ENCODE measurements around the gene RANBP1.

The RANBP1 gene

DNA sequence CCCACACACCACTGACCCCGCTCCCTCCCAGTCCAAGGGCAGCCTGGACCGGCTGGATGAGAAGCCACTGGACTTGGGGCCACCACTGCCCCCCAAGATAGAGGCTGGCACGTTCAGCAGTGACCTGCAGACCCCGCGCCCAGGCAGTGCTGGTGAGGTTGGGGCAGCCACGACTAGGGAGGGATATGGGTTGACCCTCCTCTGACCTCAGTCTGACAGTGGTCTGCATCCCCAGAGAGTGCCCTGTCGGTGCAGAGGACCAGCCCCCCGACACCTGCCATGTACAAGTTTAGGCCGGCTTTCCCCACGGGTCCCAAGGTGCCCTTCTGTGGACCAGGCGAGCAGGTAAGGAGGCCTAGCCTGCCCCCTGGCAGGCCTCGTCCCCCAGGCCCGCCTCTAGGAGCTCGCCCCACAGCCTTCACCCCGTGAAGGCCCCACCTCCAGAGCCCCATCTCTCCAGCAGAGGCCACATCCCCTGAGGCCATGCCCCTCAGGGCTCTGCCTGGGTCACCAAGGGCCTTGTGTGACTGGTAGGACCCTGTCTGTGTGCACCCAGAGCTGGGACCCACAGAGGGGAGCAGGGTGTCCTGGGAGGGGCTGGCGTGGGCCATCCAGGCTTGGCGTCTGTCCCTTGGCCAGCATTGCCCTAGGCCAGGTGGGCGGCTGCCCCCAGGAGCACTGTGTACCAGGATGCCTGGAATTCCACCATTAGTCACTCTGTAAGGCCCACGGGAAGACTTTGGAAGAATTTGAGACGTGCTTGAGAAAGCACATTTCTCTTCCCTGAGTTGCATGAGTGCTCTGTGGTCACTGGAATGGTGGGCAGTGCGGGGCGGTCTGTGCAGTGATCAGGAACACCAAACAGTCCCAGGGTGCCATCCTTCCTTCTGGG, 25.5 kb downstream of the RANBP1 start:
- no peak for TF ChIP-seq CTCF (IDR thresholded peaks at IDR 0.05; ENCODE audit: borderline replicate concordance, control extremely low read depth, extremely low read depth, insufficient read depth, missing control alignments)
- no peak for DNase-seq (ENCODE audit: low spot score)
- in situ Hi-C loops (cut with MboI; ENCODE audit: low sequenced_read_pairs, unreplicated experiment), result no loop called here

GRCh38 chr22:20142711-20143621, 27.1 kb downstream of the RANBP1 start:
- in situ Hi-C loops (cut with MboI; ENCODE audit: low sequenced_read_pairs, unreplicated experiment), result no loop called here
- DNase-seq (ENCODE audit: low spot score), result no peak
- no peak for TF ChIP-seq CTCF (IDR thresholded peaks at IDR 0.05; ENCODE audit: borderline replicate concordance, control extremely low read depth, extremely low read depth, insufficient read depth, missing control alignments)

DNA sequence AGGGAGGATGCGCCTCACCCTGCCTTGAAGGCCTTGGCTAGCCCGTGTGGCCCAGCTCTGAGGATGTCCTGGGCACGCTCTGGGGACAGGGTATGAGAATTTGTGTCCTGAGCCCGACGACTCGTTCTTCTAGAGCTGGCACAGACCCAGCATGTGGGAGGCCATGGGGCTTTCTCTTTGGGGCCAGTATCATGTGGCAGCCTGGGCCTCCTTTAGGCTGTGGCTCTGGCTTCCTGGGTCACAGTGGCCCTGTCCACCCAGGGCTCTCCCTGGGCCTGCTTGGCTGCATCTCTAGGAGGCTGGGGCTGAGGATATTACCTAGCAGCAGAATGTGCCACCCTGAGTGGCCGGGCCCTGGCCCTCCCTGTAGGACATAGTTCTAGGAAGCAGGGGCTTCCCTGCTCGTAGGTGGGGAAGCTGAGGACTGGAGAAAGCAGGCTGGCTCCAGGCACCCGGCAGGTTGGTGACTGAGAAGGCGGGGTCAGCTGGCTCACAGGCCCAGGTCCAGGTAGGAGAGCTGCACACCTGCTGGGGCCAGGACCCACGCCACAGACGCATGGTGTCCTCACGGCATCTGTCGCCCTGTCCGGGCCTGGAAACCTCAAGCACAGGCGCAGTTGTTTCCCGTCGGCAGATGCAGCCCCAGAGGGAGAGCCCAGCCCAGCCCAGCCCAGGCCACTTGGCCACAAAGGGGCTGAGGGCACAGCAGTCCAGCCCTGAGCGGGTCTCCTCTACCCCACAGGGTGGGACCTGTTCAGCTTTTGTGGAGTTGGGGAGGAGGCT, 28.2 kb downstream of the RANBP1 start:
- in situ Hi-C loops (cut with MboI; ENCODE audit: low sequenced_read_pairs, unreplicated experiment), result no loop called here
- no peak for TF ChIP-seq CTCF (IDR thresholded peaks at IDR 0.05; ENCODE audit: borderline replicate concordance, control extremely low read depth, extremely low read depth, insufficient read depth, missing control alignments)
- DNase-seq (ENCODE audit: low spot score), result no peak

DNA sequence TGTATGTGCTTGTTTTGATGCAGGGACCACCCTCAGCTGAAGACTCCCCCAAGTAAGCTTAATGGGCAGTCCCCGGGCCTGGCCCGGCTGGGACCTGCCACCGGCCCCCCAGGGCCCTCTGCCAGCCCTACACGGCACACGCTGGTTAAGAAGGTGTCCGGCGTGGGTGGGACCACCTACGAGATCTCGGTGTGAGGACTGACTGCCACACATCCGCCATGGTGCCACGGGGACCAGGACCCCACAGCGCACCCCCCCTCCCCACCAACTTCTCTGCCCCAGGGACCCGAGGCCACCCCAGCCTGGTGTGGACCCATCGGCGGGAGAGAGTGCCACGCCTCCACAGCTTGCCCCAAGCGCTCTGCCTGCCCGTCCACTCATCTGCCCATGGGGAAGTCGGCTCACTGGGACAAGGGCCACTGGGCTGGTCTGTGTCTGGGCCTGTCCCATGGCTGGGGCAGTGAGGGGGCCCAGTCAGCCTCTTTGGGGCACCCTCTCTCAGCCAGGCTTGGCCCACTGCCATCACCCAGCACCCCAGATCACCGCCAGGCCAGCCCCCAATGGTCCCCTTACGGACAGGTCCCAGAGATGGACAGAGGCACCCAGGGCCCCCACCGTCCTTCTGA, 29.4 kb downstream of the RANBP1 start:
- no peak for TF ChIP-seq CTCF (IDR thresholded peaks at IDR 0.05; ENCODE audit: borderline replicate concordance, control extremely low read depth, extremely low read depth, insufficient read depth, missing control alignments)
- DNase-seq (ENCODE audit: low spot score), result no peak
- in situ Hi-C loops (cut with MboI; ENCODE audit: low sequenced_read_pairs, unreplicated experiment), result no loop called here

DNA sequence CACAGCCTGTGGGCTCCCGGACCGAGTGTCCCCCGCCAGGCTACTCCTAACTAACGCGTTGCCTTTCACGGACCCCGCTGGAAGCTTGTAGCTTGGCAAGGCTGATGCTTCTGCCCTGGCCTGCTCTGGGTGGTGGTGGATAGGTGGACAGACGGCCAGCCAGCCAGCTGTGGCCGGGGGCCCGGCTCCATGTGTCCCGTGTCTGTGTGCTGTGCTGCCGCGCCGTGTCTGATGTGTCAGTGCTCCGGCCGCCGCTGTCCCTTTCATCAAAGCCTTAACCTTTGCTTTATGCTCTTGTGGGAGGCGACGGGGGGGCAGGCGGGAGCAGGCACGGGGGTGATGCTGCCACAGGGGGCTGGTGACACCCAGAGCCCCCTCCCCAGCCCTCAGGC, 29.9 kb downstream of the RANBP1 start:
- in situ Hi-C loops (cut with MboI; ENCODE audit: low sequenced_read_pairs, unreplicated experiment), result no loop called here
- no peak for TF ChIP-seq CTCF (IDR thresholded peaks at IDR 0.05; ENCODE audit: borderline replicate concordance, control extremely low read depth, extremely low read depth, insufficient read depth, missing control alignments)
- no peak for DNase-seq (ENCODE audit: low spot score)

Data from GM13976 (cell line).